AG09309 (cell line): ENCODE results near the gene PTGES2.

ENCODE experiments used
- DNase-seq: peaks from one replicate; pipeline ENCODE4 v3.0.0-alpha.2; 2010; ENCODE audit warnings: low read depth
- H3K4me3 ChIP-seq: 2 replicates; pipeline ENCODE4 v1.5.1; 2011; ENCODE audit warnings: mild to moderate bottlenecking, low read depth, low read length, moderate library complexity; ENCODE audit not compliant: control insufficient read depth
- TF ChIP-seq, protein P1 (sequence below): IDR thresholded peaks from 2 replicates; pipeline ENCODE4 v1.5.1; 2011; ENCODE audit warnings: mild to moderate bottlenecking, low read depth, low read length, inconsistent platforms; ENCODE audit not compliant: insufficient read depth, control insufficient read depth; ENCODE audit errors: missing control alignments

PTGES2 gene

DNA sequence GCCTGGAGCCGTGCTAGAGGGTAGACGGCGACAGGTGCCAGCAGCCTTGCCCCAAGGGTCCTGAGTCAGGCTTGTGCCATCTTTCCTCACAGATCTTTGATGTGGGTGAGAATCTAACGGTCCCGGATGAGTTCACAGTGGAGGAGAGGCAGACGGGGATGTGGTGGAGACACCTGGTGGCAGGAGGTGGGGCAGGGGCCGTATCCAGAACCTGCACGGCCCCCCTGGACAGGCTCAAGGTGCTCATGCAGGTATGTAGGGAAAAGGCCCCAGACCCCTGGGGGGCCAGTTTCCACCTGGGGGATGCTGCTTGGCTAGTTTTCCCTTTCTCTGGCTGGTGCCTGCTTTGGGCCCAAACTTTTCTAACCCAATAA is 24.0 kb downstream of the PTGES2 start:
- no peak overlapping the region for H3K4me3 ChIP-seq
- DNase-seq = no peak
- TF ChIP-seq, protein P1, sequence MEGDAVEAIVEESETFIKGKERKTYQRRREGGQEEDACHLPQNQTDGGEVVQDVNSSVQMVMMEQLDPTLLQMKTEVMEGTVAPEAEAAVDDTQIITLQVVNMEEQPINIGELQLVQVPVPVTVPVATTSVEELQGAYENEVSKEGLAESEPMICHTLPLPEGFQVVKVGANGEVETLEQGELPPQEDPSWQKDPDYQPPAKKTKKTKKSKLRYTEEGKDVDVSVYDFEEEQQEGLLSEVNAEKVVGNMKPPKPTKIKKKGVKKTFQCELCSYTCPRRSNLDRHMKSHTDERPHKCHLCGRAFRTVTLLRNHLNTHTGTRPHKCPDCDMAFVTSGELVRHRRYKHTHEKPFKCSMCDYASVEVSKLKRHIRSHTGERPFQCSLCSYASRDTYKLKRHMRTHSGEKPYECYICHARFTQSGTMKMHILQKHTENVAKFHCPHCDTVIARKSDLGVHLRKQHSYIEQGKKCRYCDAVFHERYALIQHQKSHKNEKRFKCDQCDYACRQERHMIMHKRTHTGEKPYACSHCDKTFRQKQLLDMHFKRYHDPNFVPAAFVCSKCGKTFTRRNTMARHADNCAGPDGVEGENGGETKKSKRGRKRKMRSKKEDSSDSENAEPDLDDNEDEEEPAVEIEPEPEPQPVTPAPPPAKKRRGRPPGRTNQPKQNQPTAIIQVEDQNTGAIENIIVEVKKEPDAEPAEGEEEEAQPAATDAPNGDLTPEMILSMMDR = no peak

DNA sequence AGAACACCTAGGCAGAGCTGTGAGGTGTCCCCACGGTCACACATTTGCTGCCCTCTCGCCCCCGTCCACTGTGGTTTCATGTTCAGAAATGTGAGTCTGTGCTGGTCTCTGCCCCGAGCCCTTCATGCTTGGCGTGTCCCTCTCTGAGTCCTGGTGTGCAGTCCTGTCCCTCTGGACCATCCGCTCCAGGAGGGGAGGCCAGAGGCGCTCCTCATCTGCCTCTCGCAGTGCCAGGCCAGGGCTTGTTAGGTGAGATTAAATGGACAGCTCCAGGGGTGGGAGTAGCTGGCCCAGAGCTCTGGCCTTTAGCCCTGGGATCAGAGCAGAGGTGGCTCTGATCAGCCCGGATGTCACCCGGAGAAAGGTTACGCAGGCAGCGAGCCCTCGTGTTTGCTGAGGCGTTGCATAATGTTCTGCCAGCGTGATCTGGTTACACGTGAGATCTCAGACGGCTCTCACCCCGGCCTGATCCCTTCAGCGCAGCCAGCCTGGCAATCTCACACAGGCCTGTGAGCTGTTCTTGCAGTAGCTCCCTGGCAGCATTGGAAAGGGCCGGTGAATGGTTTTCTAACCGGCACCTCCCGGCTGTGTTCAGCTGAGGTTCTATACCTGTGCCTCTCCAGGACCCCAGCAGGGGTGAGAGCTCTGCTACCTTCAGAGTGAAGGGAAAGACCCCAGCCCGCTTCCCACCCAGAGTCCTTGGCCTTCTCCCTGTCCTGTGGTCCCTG is 24.5 kb downstream of the PTGES2 start:
- TF ChIP-seq, protein P1 = no peak
- no peak overlapping the region for H3K4me3 ChIP-seq
- DNase-seq = no peak

DNA sequence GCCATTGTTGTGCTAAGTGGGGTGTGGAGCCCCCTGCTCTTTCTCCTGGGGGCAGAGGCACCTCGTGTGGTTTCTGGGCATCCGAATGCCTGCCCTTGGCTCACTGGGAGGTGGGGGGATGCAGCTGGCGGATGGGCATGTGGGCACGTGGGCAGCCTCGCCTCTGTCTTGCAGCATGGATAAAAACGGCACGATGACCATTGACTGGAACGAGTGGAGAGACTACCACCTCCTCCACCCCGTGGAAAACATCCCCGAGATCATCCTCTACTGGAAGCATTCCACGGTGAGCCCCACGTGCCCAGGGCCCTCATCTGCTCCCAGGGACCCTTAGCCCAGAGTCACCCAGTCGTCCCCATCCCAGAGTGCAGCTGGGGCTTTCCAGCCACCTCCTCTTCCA is 25.3 kb downstream of the PTGES2 start:
- no peak overlapping the region for H3K4me3 ChIP-seq
- DNase-seq = no peak
- TF ChIP-seq, protein P1 = no peak

DNA sequence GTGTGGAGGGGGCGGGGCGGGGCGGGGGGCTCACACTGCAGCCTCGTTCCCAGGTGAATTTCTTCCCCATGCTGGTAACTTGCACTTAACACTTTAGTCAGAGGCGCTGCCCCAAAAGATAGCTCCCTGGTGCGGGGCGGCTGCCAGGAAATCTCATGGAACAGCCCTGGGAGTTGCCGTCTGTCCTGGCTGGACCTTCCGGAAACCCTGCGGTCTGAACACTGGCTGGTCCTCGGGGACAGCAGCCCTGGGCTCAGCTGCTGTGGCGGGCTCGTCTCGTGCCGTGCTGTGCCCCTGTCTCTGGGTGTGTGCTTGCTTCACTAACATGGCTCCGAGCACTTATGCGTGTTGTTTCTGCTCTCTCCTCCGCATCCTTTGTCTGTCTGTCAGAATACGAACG is 25.8 kb downstream of the PTGES2 start:
- TF ChIP-seq, protein P1 = no peak
- no peak for DNase-seq
- no peak overlapping the region for H3K4me3 ChIP-seq

DNA sequence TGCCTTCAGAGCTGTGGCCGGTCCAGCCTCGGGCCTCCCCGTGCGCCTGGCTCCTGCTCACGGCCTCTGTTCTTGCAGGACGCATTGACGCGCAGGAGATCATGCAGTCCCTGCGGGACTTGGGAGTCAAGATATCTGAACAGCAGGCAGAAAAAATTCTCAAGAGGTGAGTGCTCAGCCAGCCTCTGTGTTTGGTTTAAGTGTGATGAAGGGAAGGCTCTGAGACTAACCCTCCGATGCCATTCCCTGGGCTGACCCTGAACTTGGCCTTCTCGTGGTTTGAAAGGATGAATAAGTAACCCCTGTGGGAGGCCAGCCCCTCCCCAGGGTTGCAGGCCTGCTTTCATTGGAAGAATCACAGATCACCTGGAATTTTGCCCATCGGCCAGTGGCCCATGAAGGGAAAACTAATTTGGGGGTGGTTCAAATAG is 26.3 kb downstream of the PTGES2 start:
- DNase-seq = no peak
- no peak overlapping the region for H3K4me3 ChIP-seq
- TF ChIP-seq, protein P1 = no peak

DNA sequence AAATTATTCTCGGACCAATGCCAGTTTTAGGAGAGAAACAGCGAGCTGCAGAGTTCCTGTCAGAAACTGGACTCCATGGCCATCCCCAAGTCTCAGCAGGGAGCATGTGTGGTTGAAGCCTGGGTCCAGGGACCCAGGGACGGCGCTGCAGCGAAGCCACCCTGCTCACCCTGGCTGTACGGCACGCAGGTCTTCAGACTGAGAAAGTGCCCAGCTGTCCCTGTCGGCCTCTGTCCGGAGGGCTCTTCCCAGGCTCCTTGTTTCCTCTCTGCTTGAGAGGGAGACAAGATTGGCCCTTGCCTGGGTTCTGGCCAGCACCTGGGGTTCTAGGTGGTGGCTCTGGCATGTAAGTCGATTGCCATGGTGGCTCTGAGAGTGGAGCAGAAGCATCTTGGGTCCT is 26.9 kb downstream of the PTGES2 start:
- DNase-seq = no peak
- TF ChIP-seq, protein P1 = no peak
- H3K4me3 ChIP-seq = no peak overlapping the region

DNA sequence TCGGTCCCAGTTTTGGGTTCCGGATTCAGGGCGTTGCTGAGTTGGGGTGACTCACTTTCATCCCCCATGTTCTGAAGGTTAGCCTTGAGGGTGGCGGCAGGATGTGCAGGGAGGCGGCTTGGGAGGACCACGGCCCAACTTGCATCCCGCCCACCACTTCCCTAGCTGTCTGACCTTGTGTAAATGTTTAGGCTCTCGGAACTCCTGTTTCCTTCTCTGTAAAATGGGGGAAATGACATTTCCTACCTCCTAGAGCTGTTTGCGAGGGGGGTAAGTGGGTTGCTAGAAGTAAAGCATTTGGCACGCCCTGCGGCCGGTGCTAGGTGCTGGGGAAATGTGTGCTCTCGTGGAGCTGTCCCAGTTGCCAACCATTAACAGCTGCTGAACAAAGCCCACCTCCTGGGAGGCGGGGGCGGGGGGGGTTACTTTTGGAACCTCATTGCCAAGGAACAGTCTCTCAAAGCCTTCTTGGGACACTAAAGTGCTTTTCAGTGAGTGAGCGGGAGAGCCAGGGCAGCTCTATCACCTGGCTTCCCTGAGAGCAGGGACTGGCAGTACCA is 27.5 kb downstream of the PTGES2 start:
- H3K4me3 ChIP-seq = no peak overlapping the region; the same call in 1 of the 2 replicates
- DNase-seq = no peak
- TF ChIP-seq, protein P1 = no peak
